Ramos (cell line): ENCODE data around the gene DVL2.

Experiments used
- in situ Hi-C: fragments of 300-500 bp; cut with MboI; formaldehyde crosslinking; loops from one replicate; pipeline ENCODE4 v1.14.3; 2022; ENCODE audit warnings: low sequenced_read_pairs; ENCODE audit not compliant: unreplicated experiment

DVL2 gene

DNA sequence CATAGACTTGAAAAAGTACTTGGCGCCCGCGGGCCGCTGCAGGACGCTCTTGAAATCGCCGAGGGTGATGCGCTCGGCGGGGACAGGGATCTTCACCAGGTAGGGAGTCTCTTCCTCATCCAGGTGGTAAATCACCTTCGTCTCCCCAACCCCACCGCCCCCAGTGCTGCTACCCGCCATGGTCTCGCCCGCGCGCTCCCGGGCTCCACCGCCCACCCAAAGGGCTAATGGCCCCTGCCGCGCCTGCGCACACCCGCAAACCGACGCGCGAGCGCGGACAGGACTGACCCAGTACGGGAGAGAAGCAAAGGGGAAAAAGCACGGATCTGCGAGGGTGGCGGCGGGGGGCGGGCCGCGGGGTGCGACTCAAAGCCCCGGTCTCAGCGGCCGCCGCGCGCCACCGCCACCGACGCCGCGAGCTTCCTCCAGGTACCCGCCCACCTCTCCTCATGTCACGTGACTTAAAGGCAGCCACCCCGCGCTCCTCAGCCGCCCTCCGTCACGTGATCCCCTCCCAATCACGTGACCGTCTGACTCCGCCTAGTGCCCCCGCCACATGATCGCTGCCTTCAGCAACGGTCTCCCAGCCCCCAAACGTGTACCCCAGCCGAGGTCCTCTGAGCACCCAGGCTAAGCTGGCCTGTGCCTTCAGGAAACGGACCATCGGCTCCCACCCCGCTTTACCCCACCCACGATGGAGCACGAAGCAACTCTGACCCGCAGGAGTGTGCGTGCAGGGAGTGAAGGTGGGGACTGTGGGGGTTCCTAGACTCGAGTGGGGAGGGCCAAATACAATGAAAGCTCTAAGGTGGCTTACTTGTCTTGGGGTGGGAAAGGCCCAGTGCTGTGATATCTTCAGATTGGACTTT is at the start of gene DVL2:
Gene DVL2 (minus strand): TSS at position 435 of the 869 bp plus-strand sequence. CDS start 255 bp downstream, at position 180.
- in situ Hi-C loops = loop anchor here (25.0 kb wide), 1 partner anchor 603 kb away; the partner anchor contains the start of gene KDM6B

DNA sequence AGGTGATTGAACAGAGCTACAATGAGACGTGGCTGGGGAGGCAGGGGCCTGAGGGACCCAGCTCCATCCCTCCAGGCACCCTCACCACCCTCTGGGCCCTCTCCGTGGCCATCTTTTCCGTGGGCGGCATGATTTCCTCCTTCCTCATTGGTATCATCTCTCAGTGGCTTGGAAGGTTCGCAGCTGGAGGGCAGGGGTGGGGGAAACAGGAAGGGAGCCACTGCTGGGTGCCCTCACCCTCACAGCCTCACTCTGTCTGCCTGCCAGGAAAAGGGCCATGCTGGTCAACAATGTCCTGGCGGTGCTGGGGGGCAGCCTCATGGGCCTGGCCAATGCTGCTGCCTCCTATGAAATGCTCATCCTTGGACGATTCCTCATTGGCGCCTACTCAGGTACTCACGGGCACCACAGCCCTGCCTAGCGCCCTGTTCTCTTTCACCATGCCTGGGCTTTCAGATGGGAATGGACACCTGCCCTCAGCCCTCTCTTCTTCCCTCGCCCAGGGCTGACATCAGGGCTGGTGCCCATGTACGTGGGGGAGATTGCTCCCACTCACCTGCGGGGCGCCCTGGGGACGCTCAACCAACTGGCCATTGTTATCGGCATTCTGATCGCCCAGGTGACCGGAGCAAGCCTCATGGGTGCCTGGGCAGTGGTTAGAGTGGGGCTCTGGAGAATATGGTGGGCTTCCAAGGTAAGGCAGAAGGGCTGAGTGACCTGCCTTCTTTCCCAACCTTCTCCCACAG is 49.3 kb upstream of the DVL2 start:
- in situ Hi-C loops = no loop called here

DNA sequence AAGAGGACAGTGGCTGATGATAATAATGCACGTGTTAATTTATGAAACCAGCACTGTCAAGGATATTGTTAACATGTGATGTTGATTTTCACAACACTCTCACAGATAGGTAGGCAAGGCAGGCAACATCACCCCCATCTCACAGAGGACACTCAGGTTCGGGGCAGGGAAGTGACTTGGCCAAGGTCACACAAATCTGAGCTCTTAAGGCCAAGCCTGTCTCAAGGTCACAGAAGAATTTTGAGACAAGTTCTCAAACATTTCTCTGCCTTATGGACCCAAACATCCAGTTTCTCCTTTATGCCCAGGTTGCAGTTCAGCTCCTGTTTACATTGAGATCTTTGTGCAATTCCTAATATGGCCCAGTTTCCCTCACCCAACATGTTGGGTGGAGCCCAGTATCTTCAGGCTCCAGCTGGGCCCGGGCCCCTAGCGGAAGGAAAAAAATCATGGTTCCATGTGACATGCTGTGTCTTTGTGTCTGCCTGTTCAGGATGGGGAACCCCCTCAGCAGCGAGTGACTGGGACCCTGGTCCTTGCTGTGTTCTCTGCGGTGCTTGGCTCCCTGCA is 48.5 kb upstream of the DVL2 start:
- in situ Hi-C loops = no loop called here

DNA sequence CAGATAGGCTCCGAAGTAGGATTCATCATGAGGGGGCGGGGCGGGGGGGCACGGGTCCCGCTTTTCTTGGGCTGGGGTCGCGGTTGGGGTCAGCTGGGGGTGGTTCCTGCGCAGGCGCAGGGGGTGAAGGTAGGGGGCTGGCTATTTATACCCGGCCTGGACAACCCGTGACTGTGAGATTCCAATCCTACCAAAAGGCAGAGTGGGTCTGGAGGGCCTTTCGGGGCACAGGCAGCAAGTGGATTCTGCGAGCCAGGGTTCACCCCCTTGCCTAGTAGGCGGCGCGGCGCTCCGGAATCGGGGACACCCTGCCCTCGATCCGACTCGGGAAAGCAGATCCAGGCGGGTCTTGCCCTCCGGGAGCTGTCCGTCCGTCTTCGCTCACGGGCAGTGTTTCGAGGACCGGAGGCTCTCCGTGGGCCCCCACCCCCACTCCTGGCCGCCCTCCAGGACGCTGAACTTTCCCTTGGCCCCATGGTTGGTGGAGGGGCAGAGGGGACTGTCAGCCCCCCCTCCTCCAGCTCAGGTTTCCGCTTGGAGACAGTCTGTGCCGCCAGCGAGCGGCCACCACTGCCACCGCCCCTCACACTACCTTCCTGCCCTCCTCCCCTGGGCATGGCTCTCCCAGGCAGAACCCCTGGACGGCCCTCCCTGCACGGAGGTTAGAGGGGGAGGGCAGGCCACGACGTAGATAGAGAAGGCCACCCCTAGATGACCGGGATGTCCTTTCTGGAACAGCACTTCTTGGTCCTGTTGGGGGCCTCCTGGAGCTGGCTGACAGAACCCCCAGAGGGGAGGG is 47.8 kb upstream of the DVL2 start:
- in situ Hi-C loops = no loop called here

DNA sequence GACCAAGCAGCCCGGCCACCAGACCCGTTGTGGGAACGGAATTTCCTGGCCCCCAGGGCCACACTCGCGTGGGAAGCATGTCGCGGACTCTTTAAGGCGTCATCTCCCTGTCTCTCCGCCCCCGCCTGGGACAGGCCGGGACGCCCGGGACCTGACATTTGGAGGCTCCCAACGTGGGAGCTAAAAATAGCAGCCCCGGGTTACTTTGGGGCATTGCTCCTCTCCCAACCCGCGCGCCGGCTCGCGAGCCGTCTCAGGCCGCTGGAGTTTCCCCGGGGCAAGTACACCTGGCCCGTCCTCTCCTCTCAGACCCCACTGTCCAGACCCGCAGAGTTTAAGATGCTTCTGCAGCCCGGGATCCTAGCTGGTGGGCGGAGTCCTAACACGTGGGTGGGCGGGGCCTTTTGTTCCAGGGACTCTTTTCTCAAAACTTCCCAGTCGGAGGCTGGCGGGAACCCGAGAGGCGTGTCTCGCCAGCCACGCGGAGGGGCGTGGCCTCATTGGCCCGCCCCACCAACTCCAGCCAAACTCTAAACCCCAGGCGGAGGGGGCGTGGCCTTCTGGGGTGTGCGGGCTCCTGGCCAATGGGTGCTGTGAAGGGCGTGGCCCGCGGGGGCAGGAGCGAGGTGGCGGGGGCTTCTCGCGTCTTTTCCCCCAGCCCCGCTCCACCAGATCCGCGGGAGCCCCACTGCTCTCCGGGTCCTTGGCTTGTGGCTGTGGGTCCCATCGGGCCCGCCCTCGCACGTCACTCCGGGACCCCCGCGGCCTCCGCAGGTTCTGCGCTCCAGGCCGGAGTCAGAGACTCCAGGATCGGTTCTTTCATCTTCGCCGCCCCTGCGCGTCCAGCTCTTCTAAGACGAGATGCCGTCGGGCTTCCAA is 47.0 kb upstream of the DVL2 start, which contains the start of gene SLC2A4:
Gene SLC2A4 (plus strand): TSS at position 645 of the 879 bp plus-strand sequence. CDS start 217 bp downstream, at position 862.
- in situ Hi-C loops = no loop called here

DNA sequence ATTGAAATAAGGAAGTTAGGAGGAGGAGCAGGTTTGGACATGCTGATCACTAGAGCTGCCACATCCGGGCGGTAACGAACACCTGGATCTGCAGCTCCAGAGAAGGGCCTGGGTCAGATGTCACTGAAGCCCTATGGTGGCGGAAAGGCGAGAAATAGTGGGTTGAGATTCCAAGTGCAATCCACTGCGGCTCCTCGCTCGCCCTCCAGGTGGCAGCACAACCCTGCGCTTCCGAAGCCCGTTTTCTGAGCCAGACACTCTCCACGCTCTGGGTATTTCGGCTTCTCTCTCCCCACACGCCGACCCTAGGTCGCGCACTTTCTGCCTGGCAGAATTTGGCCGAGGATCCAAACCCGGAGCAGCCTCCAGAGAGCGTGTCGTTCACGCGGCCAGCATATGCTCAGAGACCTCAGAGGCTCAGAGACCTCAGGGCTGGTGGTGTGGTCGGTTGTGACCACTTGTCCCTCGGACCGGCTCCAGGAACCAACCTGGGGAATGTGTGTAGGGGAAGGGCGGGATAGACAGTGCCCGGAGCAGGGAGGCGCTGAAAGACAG is 46.3 kb upstream of the DVL2 start:
- in situ Hi-C loops = no loop called here

DNA sequence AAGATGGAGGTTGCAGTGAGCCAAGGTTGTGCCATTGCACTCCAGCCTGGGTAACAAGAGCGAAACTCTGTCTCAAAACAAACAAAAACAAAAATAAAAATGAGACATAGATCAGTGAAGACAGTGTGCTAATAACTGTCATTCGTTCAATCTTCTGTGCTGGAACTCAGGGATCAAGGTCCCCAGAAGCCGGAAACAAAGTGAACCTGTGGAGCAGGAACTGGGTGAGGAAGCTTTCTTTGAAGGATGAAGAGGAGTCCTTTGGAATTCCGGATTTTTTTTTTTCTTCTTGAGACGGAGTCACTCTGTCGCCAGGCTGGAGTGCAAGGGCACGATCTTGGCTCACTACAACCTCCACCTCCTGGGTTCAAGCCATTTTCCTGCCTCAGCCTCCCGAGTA is 45.1 kb upstream of the DVL2 start:
- in situ Hi-C loops = loop anchor here (10.0 kb wide), 1 partner anchor 65 kb away; no protein-coding TSS in a partner anchor

DNA sequence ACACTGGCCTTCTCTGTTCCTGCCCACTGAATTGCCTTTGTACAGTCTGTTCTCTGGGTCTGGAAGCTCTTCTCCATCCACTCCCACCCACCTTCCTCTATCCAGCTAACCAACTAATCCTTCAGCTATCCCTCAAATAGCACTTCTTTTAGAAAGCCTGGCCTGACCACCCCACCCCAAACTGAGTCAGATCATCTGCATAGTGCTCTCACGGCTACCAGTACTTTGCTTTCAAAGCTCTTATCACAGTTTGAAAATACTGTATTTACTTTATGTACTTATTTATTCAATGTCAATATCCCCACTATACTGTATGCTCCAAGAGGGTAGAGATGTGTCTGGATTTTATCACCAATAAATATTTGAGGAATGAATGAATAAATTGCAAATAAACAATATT is 32.5 kb upstream of the DVL2 start:
- in situ Hi-C loops = no loop called here

DNA sequence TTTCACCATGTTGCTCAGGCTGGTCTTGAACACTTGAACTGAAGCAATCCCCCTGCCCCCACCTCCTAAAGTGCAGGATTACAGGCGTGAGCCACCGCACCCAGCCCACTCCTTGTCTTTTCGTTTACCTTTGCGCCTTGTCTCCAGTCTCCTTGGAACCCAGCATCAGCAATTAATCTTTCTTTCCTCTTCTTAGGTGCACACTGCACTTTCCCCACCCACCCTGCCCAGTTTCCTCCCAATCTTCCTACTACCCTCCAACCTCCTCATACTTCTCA is 29.4 kb upstream of the DVL2 start:
- in situ Hi-C loops = no loop called here

DNA sequence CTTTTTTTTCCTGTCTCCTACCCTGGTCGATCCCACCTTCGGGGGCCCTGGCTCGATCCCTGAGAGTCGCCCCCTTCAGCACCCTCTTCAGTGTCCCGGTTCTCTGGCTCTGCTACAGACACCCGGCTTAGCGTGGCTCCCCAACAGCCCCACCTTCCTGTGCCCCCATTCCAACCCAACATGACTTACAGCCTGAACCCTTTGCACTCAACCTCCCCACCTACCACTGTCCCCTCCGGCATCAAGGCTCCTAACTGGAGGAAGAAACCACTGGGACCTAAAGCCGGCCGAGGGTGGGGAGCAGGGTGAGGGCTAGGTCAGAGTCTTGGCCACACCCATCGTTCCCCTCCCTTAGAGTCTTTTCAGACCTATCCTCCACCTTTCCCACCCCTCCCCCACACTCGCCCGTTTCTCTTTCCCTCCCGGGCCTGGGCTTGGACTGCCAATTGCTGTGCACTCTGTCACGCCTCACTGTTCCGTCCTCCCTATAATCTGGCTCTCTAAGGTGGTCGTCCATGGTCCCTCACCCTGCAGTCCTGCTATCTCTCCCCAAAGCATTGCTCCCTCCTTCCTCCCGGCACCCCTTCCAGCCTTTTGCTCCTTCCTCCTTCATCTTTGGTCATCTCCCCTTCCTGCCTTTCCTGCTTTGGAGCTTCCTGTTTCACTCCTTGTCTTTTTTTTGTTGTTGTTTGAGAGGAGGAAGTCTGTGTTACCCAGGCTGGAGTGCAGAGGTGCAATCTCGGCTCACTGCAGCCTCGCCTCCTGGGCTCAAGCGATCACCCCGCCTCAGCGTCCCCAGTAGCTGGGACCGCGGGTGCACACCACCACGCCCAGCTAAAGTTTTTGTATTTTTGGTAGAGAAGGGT is 28.9 kb upstream of the DVL2 start:
- in situ Hi-C loops = no loop called here

DNA sequence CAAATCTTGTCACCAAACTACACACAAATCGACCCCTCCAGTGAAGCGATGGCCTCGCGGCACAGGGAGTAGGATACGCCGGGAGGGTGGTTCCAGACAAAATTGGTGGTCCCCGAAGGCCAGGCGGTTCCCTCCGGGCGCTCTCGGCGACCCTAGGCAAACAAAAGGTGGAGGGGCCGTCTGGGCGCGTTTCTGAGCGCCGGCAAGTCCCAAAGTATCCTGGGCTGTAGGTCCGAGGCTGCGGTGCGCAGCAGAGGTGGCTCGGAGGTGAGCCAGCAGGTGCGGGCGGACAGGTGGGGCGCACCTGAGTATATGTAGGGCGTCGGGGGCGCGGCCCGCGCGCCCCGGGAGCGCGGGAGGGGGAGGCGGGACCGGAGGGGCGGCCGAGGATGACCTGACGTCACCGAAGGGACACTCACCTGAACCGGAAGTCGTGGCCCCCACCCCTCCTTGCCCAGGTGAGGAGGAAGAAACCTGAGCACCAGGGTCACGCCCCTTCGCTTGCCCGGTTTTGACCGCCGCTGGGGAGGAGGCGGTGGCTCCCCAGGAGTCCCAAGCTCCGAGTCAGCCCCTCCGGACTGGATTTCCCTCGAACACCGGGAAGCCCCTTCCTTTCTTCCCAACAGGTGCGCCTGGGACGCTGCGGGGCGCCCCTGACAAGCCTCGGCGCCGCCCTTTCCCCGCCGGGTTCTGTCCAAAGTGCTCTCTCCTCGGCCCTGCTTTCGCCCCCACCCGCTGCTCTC is 28.0 kb upstream of the DVL2 start, which contains the start of gene CLDN7:
Gene CLDN7 (minus strand): TSS at position 287 of the 743 bp plus-strand sequence. CDS start 435 bp downstream, outside the sequence.
- in situ Hi-C loops = no loop called here

DNA sequence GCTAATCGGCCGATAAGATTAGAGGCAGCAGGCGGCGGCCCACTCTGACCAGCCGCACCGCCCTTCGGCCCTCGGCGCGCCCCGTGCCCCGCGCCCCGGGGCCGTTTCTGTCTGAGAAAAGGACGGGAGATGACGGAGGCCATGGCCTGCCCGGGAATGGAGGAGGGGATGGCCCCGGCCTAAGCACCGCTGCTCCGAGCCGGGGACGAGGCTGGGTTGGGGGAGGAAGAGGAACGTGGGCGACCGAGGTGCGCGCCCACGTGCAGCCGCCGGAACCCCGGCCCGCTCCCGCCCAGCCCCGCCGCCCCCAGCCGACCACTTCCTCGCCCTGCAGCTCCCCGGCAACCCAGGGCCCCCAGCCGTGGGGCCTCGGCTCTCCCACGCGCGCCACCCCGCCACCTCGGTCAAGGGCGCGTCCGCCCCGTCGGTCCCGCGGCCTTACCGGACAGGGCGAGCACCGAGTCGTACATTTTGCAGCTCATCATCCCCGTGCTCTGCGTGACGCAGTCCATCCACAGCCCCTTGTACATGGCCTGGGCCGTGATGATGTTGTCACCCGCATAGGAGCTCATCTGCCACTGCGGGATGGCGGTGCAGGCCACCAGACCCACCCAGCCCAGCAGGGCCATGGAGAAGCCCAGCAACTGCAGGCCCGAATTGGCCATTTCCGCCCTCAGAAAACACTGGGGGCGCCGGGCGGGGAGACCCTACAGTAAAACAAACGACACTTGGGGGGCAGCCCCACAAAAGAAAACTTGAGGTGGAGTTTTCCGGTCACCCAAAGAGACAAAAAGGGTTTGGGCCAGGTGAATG is 27.3 kb upstream of the DVL2 start:
- in situ Hi-C loops = no loop called here

DNA sequence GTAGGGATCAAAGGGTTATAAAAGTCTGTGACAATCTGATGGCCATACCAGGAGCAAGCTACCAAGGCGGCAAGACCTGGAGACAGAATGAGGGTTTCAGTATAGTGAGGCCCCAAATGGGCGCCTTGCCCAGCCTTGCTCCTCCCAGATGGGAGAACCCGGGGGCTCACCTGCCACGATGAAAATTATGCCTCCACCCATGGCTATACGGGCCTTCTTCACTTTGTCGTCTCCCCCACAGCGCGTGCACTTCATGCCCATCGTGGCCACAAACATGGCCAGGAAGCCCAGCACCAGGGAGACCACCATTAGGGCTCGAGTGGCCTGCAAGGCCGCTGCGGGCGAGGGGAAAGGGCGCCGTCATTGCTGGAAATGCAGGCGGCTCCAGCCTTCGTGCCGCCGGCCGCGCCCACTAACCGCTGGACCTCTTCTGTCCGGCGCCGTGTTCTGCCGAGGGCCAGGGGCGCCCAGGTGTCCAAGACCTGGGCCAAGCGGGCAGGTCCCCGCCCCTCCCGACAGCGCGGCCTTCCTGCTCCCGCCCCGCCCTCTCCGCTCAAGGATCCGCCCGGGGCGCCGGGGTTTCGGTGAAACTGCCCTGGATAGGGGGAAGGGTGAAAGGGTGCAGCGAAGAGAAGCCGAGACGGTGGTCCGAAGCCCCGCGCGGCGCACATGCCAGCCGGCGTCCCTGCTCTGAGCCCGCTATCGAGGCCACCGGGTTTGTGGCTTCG is 26.5 kb upstream of the DVL2 start:
- in situ Hi-C loops = no loop called here

DNA sequence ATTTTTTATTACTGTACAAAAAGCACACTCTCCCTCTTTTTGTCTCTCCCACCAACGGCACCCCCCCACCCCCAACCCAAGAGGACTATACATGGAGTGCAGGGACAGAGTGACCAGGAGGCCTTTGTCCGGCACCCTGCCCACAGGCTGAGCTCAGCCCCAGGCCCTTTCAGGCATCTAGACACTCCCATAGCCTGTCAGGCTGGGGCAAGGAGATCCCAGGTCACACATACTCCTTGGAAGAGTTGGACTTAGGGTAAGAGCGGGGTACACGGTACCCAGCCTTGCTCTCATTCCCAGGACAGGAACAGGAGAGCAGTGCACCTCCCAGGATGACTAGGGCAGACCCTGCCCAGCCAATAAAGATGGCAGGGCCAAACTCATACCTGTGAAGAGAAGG is 25.8 kb upstream of the DVL2 start:
- in situ Hi-C loops = no loop called here

DNA sequence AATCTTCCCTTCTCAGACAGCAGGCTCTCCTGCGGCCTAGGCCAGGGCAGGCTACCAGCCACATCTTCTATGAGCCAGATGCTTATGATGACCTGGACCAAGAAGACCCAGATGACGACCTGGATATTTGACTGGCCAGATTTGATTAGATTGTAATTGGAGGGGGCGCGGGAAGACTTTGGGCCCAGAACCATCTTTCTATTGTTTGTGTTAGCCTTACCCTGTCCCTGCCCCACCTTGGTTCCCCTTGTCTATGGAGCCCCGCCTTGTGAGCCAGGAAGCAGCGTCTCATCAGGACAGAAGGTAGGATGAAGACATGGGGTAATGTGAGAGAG is 25.2 kb upstream of the DVL2 start:
- in situ Hi-C loops = no loop called here
